GM19452 (cell line): ENCODE data around the gene RAC2.

Source experiments
- ATAC-seq: cut with Tn5 transposase; IDR thresholded peaks from one replicate; pipeline ENCODE4 v1.9.1; 2021; ENCODE audit not compliant: unreplicated experiment

RAC2 gene

DNA sequence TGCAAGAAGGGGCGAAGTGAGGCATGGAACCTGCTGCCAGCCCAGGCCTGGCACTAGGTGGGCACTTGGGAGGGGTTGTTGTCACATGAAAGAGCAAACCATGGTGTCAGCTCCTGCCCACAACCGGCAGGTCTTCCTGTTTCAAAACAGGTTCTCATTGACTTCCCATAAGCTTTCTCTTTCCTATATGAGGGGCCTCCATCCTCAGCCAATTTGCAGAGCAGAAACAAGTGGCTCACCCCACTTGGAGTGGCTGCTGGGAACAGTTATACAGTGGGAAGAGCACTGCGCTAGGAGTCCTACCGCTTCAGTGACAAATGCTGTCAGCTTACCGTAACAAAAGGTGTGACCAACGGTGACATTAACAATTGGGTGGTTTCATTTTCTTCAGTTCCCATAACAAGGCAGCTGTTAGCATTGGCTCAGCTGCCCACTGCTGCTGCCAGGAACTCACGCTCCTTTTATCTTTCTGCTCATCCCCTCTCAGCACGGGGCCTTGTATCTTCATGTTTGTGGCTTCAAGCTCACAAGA is 21.6 kb downstream of the RAC2 start:
- no peak for ATAC-seq

DNA sequence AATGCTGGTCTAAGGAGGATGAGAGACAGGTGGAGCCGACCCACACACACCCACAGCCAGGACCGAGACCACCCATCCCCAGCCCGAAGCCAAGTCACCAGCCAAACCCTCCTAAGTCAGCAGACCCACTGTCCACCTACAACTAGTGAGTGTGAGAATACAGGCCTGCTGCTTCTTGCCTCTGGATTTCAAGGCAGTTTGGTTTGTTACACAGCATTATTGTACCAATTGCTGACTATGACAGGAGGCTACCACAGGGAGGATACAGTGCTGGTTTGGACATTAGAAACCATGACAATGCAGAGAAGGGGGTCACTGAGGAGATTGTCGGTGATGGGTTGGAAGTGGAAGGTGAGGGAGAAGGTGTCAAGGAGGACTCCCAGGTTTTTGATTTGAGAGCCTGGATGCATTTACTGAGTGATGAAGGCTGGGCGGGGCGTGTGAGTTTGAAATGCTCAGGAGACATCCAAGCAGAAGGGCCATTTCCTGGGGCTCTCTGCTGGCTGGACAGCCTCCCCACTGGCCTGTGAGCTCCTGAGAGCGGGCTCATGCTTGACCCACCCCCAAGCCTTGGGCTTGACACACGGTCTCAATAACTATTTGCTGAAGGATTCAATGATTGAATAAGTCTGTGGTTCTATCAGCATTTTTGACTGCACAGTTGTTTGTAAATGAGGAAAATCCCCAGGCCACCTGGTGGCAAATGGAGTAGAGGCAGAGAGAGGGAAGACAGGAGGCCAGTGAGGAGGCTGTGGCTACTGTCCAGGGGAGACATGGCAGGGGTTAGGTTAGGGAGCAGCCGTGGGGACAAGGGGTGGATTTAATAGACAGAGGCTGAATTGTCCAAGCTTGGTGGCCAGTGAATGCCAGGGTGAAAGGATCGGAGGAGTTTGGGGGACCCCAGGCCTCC is 22.4 kb downstream of the RAC2 start:
- ATAC-seq = no peak

DNA sequence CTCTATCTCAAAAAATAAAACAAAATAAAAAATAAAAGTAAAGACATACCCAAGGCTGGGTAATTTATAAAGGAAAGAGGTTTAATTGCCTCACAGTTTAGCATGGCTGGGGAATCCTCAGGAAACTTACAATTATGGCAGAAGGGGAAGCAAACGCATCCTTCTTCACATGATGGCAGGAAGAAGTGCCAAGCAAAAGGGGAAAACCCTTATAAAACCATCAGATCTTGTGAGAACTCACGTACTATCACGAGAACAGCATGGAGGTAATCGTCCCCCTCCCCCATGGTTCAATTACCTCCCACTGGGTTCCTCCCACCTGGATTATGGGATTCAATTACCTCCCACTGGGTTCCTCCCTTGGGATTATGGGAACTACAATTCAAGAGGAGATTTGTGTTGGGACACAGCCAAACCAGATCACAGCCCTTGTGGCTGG is 23.5 kb downstream of the RAC2 start:
- ATAC-seq = no peak

DNA sequence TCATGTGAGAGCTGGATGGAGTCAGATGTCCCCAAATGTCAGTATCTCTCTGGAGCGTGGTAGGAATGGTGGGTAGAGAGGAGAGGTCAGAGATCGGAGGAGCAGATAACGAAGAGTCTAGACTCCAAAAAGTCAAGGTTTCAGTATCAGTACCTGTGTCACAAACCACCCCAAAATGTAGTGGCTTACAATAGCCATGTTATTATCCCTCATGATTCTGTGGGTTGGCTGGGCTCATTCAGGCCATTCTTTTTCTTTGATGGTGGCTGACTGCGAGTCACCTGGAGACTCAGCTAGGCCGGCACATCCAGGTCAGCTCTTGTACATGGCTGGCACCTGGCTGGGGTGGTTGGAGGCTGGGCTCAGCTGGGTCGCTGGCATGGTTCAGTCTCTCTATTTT is 24.5 kb downstream of the RAC2 start:
- peak; percentile 15 for ATAC-seq

DNA sequence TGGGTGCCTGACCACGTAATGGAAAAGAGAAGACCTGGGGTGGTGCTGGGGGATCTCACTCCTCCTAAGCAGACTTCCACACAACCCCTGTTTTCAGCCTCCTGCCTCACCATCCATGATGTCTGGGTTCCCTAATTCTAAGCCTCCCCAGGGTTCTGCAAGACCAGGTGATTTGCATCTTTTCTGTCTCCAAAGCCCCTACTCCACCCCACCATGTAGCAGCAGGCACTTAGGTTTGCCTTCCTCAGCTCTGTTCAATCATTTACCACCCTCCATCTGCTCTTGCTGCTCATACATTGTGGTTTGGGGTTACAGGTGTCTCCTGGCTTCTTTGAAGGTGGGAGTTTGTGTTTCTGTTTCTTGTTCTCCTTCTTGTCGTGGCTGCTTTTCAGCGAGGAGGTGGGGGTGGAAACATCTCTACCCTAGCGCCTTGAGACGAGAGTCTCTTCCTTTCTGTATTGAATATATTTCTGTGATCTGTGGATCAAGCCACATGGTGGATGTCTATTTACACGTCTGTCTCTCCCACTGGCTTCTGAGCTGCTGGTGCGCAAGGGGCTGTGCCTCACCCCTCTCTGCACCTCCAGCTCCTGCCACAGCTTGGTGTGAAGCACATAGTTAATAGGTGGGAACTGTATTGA is 25.2 kb downstream of the RAC2 start:
- ATAC-seq = peak; percentile 82

DNA sequence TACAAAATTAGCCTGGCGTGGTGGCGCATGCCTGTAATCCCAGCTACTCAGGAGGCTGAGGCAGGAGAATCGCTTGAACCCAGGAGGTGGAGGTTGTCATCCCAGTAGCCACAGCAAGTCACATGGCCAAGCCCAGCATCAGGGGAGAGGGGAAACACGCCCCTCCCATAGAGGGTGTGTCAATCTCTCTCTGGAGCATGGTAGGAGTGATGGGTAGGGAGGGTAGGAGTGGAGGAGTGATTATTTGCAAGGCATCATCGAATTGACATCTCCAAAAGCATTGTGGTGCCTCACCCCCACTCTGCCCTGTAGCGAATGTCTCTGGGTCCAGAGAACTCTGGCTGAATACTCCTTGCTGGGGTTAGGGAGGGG is 25.7 kb downstream of the RAC2 start:
- peak; percentile 4 for ATAC-seq

DNA sequence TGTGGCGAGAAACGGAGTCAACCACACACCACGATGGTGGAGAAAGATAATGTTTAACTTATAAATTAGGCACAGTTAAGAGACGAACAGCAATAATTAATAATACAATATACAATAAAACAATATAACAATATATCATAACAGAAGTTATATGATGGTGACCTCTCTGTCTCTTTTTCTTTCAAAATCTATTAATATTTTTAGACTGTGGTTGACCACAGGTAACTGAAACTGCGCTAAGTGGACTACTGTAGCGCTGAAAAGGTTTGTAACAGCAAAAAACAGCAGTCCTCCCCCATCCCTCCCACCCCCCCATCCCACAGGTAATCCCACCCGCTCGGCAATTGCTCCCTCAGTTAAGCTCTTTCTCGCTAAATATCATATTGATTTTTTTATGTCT is 28.2 kb downstream of the RAC2 start:
- ATAC-seq = no peak

DNA sequence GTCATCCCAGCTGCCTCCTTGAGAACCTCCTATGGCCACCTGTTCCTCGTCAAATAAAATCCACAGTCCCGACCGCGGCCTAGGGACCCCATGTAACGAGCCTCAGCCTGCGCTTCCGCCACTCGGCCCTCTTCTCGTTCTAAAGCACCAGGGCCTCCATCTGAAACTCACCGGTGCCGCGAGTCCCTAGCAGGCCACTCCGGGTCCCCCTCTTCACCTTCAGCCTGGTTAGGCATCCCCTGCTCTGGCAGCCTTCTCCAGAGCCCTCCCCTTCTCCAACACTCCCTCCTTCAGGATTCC is 29.4 kb downstream of the RAC2 start:
- ATAC-seq = no peak

DNA sequence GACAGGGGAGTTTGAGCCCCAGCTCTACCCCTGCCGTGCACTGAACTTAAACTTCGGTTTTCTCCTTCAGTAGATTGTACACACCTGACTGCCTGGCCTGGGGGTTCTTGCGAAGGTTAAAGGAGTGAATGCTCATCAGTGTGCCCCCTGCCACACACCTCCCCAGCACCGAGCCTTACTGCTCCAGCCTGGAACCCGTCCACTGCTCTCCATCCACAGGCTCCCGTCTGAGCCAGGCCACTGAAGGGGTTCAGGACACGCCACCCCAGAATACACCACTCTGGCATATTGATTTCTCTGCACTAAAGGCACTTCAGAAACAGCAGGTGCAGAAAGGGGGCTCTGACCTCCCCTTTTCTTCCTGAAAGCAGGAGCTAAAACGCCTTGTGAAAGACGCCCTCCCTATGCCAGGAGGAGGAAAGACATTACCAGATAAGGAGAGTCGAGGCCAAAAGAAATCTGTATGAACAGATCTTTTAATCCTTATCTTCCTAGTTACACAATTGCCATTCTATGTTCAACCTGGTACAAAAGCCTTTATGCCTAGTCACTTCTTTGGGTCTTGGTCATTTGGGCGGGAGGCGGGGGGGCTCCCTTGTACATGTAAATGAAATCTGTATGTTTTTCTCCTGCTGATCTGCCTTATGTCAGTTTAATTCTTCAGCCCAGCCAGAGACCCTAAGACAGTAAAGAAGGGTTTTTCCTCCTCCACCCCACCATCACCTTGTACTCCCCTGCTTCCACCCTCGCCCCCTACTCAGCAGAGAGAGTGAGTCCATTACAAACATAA is 29.9 kb downstream of the RAC2 start:
- no peak for ATAC-seq

DNA sequence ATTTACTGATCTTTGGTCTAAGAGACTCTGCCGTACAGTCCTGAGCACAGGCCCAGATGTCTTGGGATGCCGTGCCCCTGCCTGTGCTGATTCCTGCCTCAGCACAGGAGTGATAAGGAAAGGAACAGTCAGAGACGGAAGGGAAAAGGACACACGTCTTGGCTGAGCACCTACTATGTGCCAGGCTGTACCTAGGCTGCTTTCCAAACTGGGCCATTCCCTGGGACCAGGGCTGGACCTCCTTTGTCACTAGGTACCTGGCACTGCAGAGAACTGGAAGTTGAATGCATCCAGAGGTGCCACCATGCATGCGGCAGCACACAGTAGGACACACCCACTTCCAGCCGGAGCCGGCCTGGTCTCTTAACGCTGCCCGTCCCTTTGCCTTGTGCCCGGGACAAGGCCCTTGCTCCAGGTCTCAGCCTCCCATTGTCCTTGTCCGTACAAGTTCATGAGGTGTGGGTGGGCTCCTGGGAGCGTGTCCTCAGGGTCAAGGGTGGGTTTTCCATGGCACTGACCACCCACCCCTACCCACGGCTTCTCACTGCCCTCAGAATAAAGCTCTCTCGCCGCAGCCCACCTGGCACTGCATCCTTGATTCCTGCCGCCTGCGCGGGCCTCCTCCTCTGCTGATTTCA is 30.7 kb downstream of the RAC2 start:
- no peak for ATAC-seq

DNA sequence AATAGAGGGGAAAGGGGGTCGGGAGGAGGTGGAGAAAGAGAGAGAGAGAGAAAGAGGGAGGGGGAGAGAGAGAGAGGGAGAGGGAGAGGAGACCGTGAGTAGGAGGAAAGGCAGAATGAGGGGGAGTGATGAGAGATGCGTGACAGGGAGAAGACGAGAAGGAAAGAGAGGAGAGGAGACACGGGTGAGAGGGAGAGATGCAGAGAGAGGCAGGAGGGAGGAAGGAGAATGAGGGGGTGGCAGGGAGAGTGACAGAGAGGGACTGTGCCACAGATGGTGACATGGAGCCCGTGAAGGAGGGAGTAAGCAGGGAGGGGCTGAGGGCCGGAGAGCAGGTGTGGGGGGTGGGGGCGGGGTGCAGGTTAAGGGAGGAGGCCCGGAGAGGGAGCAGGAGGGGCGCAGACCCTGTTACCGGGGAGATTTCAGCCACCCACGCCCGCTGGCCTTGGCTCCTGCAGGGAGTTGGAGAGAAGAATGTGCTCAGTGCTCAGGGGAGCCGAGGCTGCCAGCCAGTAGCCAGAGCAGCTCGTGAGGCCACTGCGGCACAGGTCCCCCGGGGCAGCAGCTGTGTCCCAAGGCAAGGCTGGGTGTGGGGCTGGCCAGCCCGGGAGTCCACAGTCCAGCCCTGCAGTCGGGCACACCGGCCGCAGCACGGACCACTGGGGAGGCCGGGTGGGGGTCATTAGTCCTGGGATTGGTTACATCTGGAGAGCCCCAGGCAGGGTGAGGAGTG is 31.7 kb downstream of the RAC2 start, which contains the start of gene SSTR3:
SSTR3 (minus strand) TSS at position 304 of the 733 bp plus-strand sequence. CDS start 4,674 bp downstream, outside the sequence.
- ATAC-seq = no peak

DNA sequence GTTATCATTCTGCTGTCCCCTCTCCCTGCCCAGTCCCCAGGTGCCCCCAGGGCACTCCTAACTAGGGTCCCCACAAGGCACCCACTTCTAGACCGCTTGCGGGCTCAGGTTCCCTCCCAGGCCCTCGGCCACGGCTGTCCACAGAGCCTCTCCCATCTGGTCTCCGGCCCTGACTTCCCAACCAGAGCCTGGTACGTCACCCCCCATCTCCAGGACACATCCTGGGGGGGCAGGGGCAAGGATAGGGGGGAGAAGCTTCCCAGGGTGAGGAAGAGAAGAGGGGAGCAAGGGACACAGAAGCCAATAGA is 32.2 kb downstream of the RAC2 start:
- ATAC-seq = no peak

DNA sequence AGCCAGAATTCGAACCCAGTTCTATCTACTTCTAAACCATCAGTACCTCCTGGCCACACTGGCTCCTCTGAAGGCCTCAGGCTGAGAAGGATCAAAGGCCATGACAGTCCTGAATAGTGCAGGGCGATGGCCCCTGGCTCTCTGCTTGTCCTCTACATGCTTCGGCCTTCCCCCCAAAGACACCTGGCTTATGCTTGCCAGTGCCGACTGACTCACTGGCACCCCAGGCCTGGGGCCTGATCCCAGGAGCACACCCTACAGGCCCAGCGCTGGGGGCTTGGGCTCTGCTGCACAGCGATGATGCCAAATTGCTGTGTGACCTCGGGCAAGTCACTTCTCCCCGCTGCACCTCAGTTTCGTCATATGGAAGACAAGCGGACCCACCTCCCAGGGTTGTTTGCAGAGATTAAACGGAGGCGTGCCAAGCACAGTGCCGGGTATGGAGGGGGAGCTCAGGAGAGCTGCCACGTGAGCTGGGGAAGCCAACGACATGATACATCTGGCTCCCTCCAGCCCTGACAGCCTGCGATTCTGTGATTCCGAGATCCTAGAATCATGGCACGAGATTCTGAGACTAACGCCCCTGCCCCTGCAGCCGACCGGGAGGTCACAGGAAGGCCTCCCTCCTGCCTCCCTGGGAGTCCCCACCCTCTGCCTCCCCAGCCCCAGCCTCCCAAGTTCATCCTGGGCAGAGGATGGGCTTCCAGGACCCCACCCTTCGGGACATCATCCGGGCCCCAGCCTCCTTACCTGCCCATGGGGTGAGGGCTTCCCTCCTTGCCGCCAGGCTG is 32.8 kb downstream of the RAC2 start:
- ATAC-seq = no peak

DNA sequence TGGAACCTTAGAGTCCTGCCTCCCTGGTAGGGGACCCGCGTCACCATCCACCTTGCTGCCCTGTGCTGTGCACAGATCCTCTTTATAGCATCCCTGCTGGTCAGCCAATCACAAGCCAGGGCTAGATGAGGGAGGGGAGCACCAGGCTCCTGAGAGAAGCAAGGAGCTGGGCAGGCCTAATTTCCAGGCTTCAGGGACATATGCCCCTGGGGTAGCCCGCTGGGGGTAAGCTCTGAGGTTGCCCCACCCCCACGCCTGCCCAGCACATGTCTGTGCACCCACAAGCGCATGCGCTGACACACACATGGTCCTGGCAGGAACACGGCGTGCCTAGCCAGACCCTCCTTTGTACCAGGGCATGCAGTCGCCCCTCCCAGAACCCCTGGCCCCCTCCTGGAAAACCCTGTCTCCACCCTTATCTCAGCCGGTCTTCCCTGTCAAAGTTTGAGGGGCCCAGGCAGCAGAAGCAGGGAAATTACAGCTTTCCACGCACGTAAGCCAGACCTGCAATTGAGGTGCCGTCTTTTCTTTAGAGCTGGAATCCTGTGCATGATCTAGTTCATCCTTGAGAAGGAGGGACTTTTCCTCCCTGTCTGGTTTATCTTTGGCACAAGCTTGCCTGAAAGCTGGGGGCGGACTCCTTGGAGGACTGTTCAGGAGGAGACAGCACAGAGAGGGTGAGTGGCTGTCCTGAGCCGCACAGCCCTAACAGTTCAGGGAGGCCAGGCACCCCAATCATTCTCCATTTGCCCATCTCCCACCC is 33.8 kb downstream of the RAC2 start:
- ATAC-seq = no peak

DNA sequence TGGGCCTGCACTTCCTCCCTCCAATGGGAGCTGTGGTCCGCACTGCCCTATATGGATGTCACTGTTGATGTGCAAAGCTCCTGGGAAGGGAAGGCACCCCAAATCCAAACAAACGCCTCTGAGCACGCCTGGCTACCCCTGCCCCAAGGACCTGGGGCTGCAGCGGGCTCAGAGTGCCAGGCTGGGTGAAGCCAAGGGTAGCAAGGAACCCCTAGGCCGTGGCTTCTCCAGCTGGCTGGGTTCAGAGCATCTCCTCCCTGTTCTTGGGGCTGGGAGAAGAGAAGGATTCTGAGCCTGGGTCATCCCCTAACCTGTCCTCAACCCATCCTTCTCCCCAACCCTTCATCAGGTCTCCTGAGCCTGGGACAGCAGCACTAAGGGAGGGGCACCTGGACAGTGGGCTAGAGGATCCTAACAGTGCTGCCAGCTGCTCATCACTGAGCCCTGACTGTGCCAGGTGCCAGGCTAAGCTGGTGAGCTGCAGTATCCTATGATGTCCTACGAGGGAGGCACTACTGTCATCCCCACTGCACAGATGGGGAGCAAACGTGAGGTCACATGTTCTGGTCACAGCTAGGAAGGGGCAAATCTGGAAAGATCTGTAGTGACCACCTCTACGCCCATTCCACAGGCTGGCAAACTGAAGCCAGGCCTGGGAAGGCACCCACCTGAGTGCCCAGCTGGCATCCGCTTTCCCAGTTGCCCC is 34.8 kb downstream of the RAC2 start:
- no peak for ATAC-seq

DNA sequence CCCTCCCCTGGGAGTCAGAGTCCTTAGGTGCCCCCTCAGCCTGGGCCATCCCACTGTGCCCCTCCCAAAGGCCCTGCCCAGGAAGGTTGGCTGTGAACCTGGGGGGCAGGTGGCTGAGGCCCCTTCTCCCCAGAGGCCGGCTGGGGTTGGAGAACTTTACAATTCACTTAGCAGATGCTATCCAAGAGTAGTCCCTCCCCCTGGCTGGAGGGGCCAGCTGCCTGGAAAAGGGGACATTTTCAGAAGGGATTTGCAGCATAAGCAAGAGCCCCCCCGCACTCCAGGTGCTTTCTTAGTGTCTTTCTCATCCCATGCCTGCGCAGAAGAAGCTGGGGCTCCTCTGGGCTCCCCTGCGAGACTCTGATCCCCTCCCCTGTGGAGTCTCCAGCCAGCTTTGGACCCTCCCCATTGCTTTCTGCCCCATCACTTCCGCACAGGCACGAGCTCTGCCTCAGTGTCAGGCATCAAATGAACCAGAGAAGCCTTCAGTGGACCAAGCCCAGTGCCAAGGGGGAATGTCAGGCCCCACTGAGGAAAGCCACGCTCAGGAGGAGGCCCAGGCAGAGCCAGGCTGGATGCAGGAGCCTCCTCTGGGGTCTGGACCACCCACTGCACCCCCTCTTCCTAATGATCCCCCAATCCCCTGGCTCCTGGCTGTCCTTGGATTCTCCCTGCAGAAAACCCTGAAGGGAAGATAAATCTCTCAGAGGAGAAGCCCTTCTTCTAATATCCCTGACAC is 35.5 kb downstream of the RAC2 start:
- no peak for ATAC-seq

DNA sequence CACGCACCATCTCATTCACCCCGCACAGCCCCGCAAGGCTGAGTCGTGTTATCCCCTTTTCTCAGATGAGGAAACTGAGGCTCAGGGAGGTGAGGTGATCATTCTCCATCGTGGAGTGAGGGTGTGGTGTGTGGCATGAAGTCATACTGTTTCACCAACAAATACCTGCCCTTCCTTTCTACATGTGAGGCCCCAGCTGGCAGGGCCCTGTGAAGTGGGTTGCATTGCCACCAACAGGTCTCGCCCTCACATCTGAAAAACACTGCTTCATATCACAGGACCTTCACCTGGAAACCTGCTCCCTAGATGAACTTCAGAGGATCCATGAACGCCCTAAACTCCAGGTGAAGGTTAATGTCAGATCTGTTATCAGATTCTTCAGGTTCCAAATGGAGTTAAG is 36.1 kb downstream of the RAC2 start:
- ATAC-seq = no peak
